NCI-H2227 treated with DMSO at 0.1 percent for 48 hours (cell line): ENCODE measurements around the gene CPZ.
A peak's percentile ranks its signal among the peaks of the same experiment; 100 is the strongest.

Experiments
- DNase-seq: peaks from one replicate; lab custom pipeline; 2025; lab: John Stamatoyannopoulos, UW

CPZ gene

DNA sequence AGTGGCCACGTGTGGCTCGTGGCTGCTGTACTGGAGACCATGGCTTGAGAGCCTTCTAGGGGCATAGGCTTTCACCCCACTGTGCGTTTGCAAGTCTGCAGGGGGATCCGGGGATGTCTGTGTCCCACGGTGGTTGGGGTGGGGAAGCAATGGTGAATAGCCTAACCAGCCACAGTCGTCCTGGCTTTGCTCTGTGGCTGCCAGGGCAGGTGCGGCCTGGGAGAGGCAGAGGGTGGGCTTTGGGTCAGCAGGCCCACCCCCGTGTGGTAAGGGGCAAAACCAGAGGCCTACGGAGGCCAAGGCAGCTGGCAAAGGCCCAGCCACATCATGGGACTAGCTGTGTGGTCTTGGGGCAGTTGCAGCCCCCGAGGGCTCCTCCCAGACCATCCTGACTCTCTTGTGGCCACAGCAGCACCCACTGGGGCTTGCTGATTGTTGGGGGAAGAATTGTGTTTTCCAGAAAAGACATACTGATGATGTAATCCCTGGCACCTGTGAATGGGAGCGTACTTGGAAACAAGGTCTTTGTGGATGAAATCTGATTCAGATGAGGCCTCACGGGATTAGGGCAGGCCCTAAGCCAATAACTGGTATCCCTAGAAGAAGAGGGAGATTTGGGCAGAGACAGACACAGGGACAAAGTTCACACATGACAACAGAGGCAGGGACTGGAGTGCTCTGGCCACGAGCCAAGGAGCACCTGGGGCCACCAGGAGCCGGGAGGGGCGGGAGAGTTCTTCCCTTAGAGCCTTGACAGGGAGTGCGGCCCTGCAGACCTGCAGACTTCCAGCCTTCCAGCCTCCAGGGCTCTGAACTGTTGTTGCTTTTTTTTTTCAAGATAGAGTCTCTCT, 2.9 kb downstream of the CPZ start:
- no peak for DNase-seq

DNA sequence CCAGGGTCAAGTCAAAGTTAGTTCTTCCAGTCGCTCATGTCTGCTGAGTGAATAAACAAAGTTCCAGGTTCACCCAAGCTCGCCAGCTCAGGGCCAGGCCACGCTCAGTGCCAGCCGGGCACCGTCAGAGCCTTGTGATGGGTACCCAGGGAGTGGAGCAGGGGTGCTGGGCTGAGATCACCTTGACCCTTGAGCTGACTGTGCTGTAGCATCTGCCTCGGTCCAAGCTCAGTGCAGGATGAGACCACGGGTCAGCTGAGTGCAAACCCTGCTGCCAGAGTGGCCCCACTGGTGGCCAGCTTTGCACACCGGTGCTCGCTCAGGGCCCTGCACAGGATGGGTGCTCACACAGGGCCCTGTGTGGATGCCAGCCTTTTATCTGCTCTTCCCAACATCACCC, 4.3 kb downstream of the CPZ start:
- DNase-seq: no peak

DNA sequence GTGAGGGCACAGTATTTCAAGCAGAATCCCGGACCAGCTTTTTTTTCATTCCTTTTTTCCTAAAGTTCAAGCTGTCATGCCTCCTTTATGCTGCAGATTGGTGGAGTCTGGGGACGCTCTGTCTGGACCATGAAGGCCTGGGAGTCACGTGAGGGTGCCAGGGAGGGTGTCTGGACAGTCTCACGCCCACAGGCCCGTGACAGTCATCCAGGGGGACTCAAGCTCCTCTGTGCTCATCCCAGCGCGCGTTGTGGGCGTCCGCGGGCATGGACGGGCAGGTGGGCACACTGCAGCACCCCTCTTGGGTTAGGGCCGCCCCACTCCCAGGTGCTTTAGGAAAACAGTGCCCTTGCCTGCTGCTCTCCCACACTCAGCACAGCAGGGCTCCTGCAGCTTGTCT, 4.8 kb downstream of the CPZ start:
- no peak for DNase-seq

DNA sequence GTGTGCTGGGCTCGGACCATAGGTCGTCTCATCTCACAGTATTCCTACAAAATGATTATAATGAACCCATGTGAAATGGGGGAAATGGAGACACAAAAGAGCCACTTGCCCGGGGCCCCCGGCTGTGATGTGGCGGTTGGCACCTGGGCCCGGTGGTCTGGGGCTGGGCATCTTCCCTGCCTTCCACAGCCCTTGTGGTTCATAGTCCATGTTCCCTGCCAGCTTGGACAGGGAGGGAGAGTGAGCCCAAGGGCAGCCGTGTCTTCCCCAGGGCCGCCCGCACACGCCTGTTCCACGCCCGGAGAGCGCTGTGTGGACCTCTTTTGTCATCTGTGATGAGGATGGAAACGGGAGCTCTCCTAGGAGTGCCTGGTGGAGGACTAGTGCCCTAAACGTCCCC, 5.2 kb downstream of the CPZ start:
- DNase-seq: no peak

DNA sequence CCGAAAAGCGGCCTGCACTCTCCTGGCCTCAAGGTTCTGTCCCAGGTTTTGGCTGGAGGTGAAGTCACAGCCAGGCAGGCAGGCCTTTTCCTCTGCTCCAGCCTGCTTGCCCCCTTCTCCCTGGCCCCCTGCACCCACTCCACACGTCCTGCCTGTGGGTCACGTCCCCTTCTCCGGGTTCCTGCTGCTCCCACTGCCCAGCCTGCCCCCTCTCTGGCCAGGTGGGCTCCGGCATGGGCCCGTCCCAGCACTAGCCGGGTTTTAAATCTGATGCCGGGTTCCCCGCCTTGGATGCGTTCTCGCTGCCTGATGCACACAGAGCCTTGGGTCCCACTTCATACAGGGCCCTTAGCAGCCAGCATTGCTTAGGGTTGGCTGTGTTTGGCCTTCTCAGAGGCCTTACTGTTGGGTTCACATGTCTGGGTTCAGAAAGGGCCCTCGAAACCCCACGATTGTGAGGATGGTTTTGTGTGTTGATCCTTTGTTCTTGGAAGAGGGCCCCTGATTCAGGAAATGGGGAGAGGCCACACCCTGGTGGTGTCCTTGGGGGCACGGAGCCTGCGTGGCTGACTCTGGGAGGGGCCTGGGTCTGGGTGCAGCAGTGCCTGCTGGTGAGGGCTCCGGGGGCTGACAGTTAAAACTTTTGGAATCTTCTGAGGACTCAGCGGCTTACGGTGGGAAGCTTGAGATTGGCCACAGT, 6.0 kb downstream of the CPZ start:
- DNase-seq: no peak

DNA sequence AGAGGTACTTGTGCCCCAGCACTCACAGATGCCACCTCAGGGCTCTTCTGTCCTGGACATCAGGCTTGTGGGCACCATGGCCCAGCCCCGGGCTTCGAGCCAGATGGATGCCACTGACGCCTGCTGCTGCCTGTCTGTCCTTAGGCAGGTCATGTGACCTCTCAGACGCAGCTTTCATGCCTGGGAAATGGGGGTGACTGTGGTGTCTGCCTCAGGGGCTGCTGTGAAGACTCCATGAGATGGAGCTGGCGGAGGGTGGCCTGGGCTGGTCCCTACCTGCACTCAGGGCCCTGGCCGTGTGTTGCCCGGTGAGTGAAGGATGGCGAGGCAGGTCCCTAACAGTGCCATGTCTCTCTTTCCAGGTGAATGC, 6.5 kb downstream of the CPZ start:
- no peak for DNase-seq

DNA sequence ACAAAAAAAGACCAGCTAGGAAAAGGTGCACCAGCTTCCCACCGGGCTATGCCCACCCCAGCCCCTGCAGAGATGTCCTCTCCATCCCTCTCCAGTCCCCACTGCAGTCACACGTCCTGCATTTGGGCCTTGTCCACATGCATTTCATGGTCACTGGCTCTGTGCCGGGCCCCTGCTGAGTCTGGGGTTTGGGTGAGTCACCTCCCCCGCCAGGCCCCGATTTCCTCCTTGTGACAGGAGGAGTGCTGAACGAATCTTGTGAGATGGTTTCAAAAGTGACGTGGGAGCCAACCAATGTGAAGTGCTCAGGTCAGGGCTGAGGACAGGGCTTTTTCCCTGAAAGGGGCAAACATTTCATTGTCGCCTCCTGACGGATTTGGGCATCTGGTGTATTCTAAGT, 7.1 kb downstream of the CPZ start:
- no peak for DNase-seq

DNA sequence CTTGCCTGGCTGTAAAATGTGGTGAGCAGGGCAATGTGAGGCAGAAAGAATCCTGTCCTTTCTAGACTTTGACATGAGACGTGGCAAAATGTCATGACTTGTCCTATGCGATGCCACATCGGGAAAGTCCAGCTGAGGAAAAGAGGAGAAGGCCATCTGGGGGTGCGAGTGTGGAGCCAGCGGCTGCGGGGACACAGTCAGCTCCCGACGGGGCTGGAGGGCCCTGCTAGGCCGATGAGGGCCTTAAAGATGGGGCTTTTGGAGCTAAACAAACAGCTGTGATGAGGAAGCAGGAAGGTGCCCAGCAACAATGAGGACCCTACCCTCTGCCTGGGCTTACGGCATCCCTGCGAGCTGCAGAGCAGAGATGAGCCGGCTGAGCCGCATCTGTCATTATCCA, 7.7 kb downstream of the CPZ start:
- DNase-seq: no peak

DNA sequence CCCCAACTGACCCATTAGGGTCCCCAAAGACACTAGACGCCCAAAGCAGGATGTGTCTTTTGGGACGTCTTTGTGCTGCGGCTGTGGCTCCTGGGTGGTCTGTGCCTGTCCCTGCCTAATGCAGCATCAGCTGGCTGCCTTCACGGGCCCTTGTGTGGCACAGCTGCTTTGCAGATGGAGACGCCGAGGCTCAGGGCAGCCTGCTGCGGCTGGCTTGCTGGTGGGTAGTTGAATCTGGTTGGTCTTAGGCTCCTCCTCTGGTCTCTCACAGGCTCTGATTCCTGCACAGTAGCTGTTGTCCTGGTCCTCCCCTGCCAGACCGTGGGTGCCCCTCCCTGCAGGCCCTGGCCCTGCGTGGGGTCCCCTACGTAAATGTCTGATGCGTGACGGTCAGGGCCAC, 8.1 kb downstream of the CPZ start:
- no peak for DNase-seq

DNA sequence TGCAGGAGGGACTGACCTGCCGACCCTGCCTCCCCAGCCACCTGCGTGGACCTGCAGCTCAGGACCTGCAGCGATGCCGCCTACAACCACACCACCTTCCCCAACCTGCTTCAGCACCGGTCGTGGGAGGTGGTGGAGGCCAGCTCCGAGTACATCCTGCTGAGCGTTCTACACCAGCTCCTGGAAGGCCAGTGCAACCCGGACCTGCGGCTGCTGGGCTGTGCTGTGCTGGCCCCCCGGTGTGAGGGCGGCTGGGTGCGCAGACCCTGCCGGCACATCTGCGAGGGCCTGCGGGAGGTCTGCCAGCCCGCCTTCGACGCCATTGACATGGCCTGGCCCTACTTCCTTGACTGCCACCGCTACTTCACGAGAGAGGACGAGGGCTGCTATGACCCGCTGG, 8.5 kb downstream of the CPZ start:
- DNase-seq: no peak

DNA sequence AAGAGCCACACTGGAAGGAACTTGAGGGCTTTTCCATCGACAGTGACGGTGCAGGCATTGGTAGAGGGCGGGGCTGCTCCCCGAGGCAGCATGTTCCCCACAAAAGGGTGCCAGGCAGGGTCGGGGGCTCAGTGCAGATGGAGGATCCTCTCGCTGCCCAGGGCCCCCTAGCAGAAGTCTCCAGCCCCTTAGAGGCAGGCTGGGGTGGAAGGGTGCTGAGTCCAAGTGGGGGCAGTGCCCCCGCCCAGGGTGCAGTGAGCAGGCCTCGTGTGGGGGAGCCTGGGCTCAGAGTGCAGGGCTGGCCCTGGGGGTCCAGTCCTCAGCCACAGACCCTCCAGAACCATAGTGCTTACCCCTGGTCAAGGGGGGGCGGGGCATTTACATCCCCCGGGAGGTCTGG, 9.0 kb downstream of the CPZ start:
- DNase-seq: no peak

DNA sequence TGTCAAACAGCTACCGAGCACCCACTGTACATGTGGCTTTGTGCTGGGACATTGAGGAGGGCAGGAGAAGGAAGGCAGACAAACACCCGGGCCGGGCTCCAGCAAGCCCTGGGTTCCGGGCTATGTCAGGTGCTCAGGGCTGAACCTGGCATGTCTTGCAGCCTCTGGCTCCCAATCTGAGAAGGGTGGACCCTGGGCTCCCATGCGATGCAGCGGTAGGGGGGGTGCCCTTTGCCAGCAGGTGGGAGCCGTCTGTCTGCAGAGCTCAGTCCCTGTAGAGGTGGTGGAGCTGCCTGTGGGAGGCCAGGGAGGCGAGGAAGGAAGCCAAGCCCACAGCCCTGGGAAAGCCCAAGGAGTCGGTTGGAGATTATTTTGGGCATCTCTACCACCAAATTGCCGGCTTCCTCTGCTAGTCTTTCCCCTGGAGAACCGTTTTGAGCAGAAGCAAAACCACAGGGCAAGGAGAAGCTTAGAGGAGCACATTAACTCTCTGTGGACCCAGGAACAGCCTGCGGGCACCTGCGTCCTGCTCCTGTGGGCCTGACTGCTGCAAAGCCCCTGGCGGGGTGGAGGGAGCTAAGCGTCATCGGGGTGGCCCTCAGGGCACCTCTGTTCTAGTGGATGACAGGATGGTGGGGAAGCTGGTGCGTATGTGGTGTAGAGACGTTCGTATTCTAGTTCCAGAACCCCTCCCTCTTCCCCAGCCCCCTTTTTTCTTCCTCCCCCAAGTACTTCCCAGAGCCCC, 10.3 kb downstream of the CPZ start:
- DNase-seq: no peak

DNA sequence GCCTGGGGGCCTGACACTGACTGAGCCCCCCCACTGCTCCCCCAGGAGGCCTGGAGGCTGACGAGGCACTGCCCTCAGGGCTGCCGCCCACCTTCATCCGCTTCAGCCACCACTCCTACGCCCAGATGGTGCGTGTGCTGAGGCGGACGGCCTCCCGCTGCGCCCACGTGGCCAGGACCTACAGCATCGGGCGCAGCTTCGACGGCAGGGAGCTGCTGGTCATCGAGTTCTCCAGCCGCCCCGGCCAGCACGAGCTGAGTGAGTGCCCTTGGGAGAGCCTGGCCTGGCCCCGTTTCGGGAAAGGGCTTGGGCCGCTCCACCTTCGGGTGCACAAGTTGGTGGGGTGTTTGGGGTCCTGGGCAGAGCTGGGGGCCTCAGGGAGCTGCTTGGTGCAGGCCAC, 11.4 kb downstream of the CPZ start:
- no peak for DNase-seq

DNA sequence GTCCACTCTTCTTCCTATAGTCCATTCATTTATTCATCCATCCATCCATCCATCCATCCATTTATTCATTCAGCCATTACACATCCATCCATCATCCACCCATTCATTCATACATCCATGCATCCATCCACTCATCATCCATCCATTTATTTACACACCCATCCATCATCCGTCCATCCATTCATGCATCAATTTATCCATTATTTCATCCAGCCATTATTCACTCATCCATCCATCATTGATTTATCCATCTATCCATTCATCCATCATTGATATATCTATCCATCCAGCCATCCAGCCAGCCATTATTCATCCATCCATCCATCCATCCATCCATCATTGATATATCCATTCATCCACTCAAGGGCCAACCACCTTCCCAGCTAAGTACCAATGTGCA, 12.7 kb downstream of the CPZ start:
- DNase-seq: no peak

DNA sequence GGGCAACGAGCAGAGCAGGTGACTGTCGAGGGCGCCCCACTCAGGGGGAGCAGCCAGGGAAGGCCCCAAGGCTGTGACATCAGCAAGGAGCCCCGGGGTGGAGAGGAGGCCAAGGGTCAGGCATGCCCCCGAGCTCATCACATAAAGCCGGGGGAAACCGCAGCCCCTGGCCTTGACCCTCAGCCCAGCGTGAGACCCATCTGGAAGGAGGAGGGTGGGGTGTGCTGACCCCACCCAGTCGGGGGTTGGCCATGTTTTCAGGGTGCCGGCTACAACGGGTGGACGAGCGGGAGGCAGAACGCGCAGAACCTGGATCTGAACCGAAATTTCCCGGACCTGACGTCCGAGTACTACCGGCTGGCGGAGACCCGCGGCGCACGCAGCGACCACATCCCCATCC, 13.9 kb downstream of the CPZ start:
- DNase-seq: no peak

DNA sequence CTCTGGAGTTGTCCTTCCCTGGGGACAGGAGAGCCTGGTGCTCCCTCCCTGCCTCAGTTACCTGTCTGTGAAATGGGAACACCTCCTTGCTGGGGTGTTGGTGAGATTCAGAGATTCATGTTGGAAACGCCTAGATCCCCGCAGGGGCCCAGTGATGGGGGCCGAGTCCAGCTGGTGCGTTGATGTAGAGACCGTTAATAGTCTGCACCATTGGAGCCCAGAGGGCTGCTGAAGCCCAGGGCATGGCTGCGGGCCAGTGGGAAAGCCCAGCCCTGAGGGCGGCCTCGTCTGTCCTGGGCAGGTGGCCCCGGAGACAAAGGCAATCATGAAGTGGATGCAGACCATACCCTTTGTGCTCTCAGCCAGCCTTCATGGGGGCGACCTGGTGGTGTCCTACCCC, 14.4 kb downstream of the CPZ start:
- no peak for DNase-seq

DNA sequence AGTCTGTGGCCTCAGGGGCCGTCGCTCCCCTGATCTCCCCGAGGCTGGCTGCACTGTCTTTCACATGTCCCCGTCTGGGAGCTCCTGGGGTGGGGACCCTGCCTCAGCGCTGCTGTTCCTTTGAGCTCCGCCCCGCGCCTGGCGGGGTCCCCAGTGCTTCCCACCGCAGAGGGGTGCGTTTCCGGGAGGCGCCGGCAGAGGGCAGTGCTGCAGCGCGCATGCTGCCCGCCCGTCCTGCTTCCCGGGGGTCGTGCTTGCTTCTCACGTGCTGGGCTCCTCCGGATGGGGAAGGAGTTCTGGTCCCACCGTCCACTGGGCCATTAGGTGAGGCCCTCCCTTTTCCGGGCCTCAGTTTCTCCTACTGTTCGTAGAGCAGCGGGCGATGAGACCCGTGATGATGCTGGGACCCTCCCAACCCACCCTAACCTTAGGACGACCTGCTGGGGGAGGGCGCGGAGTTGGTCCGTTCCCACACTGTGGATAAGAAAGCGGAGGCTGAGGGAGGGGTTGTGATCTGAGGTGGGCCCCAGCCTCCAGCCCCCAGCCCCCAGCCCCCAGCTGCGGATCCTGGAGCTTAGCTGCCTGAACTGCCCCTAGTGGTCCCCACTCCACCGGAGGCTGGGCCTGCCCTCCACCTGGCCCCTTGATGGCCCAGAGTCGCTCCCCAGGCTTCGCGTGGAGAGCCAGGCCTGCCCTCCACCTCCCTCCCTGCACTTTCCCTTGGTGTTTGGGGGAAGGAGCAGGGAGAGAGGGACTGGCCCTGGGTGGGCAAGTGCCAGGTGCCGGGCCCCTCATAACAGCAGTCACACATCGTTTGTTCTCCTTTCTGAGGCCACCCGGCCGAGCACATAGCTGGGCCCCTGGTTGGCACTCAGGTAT, 15.3 kb downstream of the CPZ start:
- peak; percentile 2 for DNase-seq

DNA sequence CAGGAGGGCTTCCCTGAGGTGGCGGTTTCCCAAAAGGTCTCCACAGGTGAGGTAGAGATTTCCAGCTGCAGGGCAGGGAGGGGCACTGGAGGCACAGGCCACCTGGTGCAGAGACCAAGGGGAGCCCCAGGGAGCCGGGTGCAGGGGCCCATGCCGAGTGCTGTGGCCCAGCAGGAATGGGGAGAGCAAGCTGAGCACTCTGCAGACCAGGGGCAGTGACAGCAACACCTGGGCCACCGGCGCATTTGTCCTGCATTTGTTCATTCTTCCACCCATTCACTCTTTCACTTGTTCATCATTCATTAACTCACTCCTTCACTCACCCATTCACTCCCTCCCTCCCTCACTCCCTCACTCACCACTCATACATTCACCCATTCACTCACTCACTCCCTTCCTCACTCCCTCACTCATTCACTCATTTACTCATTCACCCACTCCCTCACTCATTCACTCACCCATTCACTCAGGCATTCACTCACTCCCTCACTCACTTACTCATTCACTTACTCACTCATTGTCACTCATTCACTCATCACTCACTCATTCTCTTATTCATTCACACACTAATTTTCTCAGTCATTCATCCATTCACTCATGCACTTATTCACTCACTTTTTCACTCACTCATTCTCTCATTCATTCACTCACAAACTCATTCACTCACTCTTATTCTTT, 16.3 kb downstream of the CPZ start:
- no peak for DNase-seq

DNA sequence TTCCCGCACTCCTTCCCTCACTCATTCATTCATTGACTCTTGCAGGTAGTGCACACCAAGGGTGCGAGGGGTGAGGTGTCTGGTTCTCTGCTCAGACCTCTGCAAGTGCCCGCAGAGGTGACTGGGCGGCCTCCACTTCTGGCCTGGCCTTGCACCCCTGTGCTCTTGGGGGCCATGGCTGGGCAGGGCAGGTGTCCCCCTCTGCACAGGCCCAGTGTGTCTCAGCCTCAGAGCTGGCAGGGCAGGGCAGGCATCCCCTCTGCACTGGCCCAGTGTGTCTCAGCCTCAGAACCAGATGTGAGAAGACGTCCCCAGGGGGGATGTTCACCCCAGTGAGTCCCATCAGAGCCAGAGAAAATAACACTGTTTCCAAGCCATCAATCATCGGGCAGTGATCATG, 16.8 kb downstream of the CPZ start:
- DNase-seq: no peak

DNA sequence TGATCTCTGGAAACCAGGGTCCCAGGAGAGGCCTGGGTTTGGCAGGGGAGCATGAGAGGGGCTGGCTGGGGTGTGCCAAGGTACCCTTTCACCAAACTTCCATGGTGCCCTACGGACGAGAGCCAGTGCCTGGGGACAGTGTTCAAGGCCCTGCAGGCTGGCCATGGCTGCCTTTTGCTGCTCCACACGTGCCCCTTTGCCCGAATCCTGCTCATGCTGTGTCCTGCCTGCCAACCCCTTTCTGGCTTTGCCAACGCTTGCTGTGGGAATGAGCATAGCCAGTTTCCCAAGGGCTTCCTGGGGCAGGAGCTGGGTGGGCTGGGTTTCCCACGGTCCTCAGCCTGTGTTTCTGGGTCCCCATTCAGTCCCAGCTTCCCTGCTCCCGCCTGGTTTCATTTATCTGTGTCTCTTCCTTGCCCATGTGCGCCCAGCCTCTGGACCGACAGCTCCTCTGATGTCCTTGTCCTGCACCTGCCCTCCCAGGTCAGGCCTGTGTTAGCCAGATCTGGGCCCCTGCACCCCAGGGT, 17.3 kb downstream of the CPZ start:
- no peak for DNase-seq

DNA sequence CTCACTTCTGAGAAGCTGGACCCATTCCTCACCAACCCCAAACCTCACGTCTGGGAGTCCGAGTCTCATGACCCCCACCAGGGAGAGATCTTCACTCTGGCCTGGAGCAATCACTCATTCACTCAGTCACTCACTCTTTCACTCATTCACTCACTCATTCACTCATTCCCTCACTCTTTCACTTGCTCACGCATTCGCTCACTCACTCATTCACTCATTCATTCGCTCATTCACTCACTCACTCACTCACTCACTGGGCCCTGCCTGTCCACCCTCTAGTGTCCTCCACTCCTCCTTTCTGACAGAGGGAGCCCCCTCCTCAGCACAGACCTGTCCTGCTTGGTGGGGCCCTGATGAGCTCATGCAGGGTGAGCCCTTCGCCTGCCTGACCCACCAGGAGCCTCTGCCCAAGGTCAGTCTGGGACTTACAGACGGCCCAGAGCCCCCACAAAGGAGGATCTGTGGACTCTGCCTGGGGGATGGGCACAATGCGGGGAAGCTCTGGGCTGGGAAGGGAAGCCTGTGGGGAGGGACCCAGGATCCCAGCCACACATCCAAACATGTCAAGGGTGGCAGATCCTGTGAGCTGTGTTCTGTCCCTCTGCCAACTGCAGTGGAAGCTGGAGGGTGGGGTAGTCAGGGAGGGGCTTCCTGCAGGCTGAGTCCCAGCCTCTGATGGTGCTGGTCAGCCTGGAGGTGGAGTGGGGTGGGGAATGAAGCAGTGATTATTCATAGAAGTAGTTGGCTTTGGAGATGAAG, 18.5 kb downstream of the CPZ start:
- DNase-seq: no peak
